ENCODE results near the gene HTR1B.

HTR1B gene

DNA sequence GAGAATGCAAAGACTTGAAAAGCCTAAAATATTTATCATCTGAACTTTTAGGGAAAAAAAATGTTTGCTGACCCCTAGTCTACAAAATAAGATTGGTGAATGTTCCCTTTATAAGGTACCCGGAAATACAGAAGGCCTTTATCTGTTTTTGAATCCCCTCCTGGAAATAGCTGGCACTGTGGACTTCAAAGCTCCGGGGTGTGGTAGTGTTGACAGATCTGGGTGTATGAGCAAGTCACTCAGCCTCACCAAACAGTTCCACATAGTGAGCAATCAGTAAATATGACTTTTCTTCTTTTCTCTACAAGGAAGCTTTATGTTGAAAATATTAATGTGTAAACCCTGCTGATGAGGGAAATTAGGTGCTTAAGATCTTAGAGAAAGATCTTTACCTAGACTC is 29.2 kb upstream of the HTR1B start:
- no peaks in the 10 kb centered on the region for H3K36me3 ChIP-seq (ENCODE audit: control insufficient read depth, insufficient read depth, low read length)
- H3K4me2 ChIP-seq (ENCODE audit: low read length), result no peak overlapping the region
- no peak overlapping the region for H3K9ac ChIP-seq

DNA sequence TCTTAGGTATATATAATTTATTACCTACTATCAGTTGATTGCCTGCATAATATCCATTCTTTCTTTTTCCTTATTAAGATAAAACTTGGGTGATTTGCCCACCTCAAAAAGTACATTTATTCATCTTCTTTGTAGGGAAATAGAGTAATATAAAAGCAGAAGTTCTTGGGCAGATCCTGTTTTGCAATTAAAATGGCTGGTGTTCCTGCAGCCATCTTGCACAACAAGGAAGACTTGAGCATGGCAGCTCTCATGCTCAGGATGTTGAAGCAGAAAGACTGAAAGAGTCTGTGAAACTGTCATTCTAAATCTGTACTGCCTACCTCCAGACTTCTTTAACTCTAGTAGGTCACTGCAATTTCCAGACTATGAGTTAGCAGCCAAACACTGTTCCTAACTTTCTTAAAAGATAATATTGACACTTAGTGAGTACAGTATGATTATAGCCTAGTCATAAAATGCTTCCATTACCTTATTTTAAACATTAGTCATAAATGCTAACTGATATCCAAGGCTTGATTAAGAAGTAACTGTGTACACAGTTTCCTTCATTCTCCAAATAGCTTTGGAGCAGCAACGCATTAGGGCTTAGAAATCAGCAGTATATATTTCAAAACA is 24.6 kb upstream of the HTR1B start:
- Histone ChIP-seq H3K4me2 (ENCODE audit: low read length) (no peak overlapping the region), H3K9ac (no peak overlapping the region), H3K27me3 (ENCODE audit: control insufficient read depth, insufficient read depth, low read length) (no peaks in the 10 kb centered on the region), H3K9me3 (ENCODE audit: control insufficient read depth, low read length) (no peaks in the 10 kb centered on the region), H2AFZ (no peak overlapping the region), H3K4me3 (ENCODE audit: low read depth, low read length) (no peak overlapping the region), H3K79me2 (no peaks in the 10 kb centered on the region), H3K27ac (no peak overlapping the region), H3K36me3 (ENCODE audit: control insufficient read depth, insufficient read depth, low read length) (no peaks in the 10 kb centered on the region), H3K4me1 (no peaks in the 10 kb centered on the region)
- TF ChIP-seq, protein P1, sequence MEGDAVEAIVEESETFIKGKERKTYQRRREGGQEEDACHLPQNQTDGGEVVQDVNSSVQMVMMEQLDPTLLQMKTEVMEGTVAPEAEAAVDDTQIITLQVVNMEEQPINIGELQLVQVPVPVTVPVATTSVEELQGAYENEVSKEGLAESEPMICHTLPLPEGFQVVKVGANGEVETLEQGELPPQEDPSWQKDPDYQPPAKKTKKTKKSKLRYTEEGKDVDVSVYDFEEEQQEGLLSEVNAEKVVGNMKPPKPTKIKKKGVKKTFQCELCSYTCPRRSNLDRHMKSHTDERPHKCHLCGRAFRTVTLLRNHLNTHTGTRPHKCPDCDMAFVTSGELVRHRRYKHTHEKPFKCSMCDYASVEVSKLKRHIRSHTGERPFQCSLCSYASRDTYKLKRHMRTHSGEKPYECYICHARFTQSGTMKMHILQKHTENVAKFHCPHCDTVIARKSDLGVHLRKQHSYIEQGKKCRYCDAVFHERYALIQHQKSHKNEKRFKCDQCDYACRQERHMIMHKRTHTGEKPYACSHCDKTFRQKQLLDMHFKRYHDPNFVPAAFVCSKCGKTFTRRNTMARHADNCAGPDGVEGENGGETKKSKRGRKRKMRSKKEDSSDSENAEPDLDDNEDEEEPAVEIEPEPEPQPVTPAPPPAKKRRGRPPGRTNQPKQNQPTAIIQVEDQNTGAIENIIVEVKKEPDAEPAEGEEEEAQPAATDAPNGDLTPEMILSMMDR (IDR thresholded peaks at IDR 0.05), result no peak

More for the DNA sequence above, 29.2 kb upstream of the HTR1B start:
- Histone ChIP-seq H2AFZ (no peak overlapping the region), H3K79me2 (no peaks in the 10 kb centered on the region), H3K4me1 (no peaks in the 10 kb centered on the region), H3K4me3 (ENCODE audit: low read depth, low read length) (no peak overlapping the region), H3K27me3 (ENCODE audit: control insufficient read depth, insufficient read depth, low read length) (no peaks in the 10 kb centered on the region), H3K27ac (no peak overlapping the region), H3K9me3 (ENCODE audit: control insufficient read depth, low read length) (no peaks in the 10 kb centered on the region)
- TF ChIP-seq, protein P1 (IDR thresholded peaks at IDR 0.05), result no peak

DNA sequence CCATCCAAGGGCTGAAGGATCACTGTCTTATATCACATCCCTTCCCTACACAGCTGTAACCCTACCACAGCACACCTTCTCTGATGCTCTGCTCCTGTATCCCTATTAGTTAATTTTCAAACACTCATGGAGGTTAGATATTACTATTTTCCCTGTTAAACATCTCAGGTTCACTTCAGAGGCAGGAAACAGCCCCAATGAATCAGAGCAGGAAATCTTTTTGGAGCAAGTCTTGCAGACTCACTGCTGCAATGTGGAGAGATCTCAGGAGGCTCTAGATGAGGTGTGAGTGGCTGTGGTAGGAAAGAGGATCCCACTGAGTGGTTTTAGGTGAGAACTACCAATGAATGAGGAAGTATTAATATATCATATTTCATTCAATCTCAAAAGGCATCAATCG is 19.7 kb upstream of the HTR1B start:
- no peak overlapping the region for H2AFZ ChIP-seq
- H3K36me3 ChIP-seq (ENCODE audit: control insufficient read depth, insufficient read depth, low read length), result no peaks in the 10 kb centered on the region
- no peaks in the 10 kb centered on the region for H3K9me3 ChIP-seq (ENCODE audit: control insufficient read depth, low read length)
- H3K27ac ChIP-seq, result no peak overlapping the region
- H3K79me2 ChIP-seq, result no peaks in the 10 kb centered on the region
- H3K4me1 ChIP-seq, result no peaks in the 10 kb centered on the region
- H3K4me2 ChIP-seq (ENCODE audit: low read length), result no peak overlapping the region
- H3K27me3 ChIP-seq (ENCODE audit: control insufficient read depth, insufficient read depth, low read length), result no peaks in the 10 kb centered on the region
- no peak overlapping the region for H3K9ac ChIP-seq
- H3K4me3 ChIP-seq (ENCODE audit: low read depth, low read length), result no peak overlapping the region
- TF ChIP-seq, protein P1 (IDR thresholded peaks at IDR 0.05), result no peak

DNA sequence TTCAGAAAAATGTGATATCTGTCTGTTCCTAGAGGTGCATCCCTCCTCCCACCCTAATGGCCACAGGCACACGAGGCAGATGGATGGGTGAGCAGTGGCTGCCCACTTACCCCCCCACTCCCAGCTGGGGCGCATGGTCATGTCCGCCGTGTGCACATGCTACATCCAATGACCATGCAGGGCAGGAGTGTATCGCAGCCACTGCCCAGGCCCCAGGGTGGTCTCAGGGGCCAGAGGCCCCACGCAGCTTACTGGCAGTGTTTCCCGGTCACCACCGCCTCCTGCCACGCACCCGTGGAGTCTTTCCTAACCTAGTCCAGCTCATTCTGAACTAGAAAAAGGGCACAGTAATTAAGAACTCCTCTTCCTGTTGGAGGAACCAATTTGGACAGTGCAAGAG is 11.7 kb upstream of the HTR1B start:
- Histone ChIP-seq H3K27me3 (ENCODE audit: control insufficient read depth, insufficient read depth, low read length) (no peaks in the 10 kb centered on the region), H2AFZ (no peak overlapping the region), H3K79me2 (no peaks in the 10 kb centered on the region), H3K9ac (no peak overlapping the region), H3K9me3 (ENCODE audit: control insufficient read depth, low read length) (no peaks in the 10 kb centered on the region), H3K4me2 (ENCODE audit: low read length) (no peak overlapping the region), H3K36me3 (ENCODE audit: control insufficient read depth, insufficient read depth, low read length) (no peaks in the 10 kb centered on the region), H3K27ac (no peak overlapping the region), H3K4me3 (ENCODE audit: low read depth, low read length) (no peak overlapping the region), H3K4me1 (no peaks in the 10 kb centered on the region)
- TF ChIP-seq, protein P1 (IDR thresholded peaks at IDR 0.05), result no peak

DNA sequence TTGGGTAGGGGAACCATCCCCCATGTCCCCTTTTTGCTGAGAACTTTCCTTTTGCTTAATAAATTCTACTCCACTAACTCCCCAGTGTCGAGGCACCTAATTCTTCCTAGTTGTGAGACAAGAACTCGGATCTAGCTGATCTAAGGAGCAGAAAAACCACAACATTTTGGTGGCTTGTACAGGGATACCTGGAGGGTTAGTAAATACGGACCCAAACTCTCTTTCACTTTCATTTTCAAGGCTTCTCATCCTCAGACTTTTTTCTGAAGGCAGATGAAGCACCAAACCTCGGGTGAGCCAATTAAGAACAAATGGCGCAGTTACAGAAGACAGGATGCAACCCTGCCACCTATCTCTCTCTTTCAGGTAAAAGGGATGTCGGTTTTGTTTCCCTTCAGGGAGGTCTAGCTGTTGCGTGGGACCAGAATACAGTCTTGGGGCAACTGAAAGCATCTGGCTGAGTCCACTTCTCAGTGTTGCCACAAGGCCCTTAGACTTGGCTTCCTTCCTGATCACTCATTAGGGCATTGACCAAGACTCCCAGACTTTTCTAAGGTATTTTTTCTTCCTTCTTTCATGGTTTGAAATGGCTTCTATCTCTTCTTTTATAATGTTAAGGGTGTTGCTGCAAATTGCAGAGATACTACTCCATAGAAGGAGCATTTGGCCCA is 11.1 kb upstream of the HTR1B start:
- no peak overlapping the region for H3K9ac ChIP-seq
- no peaks in the 10 kb centered on the region for H3K36me3 ChIP-seq (ENCODE audit: control insufficient read depth, insufficient read depth, low read length)
- no peak overlapping the region for H2AFZ ChIP-seq
- H3K27me3 ChIP-seq (ENCODE audit: control insufficient read depth, insufficient read depth, low read length), result no peaks in the 10 kb centered on the region
- no peaks in the 10 kb centered on the region for H3K4me1 ChIP-seq
- H3K79me2 ChIP-seq, result no peaks in the 10 kb centered on the region
- H3K4me3 ChIP-seq (ENCODE audit: low read depth, low read length), result no peak overlapping the region
- no peaks in the 10 kb centered on the region for H3K9me3 ChIP-seq (ENCODE audit: control insufficient read depth, low read length)
- TF ChIP-seq, protein P1 (IDR thresholded peaks at IDR 0.05), result no peak
- H3K4me2 ChIP-seq (ENCODE audit: low read length), result no peak overlapping the region
- no peak overlapping the region for H3K27ac ChIP-seq
